ENCODE data around the gene DNAH7. TPM values are rescaled to one million over a fixed set of nuclear protein-coding genes. Genes with fewer than 3 reads are reported as not detected.
"Not testable (repeated sequence)": the region's sequence is repeated elsewhere in the genome, so short reads cannot be mapped to it uniquely, and the experiment has no call there.

DNAH7 gene
- polyA plus RNA-seq, 1 donor (not counting 4 experiments of a cell fraction or from before 2014, with no cell fraction given) = 0.17 TPM

GRCh38 chr2:195694553-195694952 is 374.1 kb downstream of the DNAH7 start:
- no peaks in the 10 kb centered on the region for H4K20me1 ChIP-seq (ENCODE audit: control insufficient read depth, extremely low read depth, insufficient read depth, low read length)
- no peaks in the 10 kb centered on the region for H3K9me3 ChIP-seq (ENCODE audit: control insufficient read depth, low read depth, low read length)
- H3K79me2 ChIP-seq (ENCODE audit: control insufficient read depth, insufficient read depth, low read length) = peaks cover 2% of the 10 kb centered on the region
- no peaks in the 10 kb centered on the region for H3K36me3 ChIP-seq (ENCODE audit: control insufficient read depth in 2 of 2, extremely low read depth in 1 of 2, insufficient read depth in 2 of 2, low read length in 2 of 2)
- H3K4me3 ChIP-seq (ENCODE audit: control insufficient read depth in 2 of 3, extremely low read depth in 1 of 3, insufficient read depth in 2 of 3, low read depth in 1 of 3, low read length in 3 of 3) = no peak overlapping the region
- DNase-seq (ENCODE audit: low read depth, low spot score) = no peak
- no peak overlapping the region for H3K4me2 ChIP-seq (ENCODE audit: control insufficient read depth, extremely low read depth, insufficient read depth, low read depth, low read length)
- no peaks in the 10 kb centered on the region for H3K4me1 ChIP-seq (ENCODE audit: control insufficient read depth, extremely low read depth, insufficient read depth, low read length)
- FAIRE-seq = no peak
- dilution Hi-C loops (cut with MboI; ENCODE audit: extremely low pct_ligation_motif_present, low sequenced_read_pairs) = no loop called here
- no peak overlapping the region for H2AFZ ChIP-seq (ENCODE audit: control insufficient read depth, low read length)
- no peaks in the 10 kb centered on the region for H3K9me1 ChIP-seq (ENCODE audit: control insufficient read depth, extremely low read depth, insufficient read depth, low read length)
- no peak overlapping the region for H3K27ac ChIP-seq (ENCODE audit: control insufficient read depth, insufficient read depth, low read length)
- TF ChIP-seq CTCF (optimal IDR thresholded peaks at IDR 0.05 in 1 of 3, IDR thresholded peaks at IDR 0.05 in 1 of 3, conservative IDR thresholded peaks at IDR 0.05 in 1 of 3; ENCODE audit: extremely low read depth in 1 of 3, insufficient read depth in 2 of 3, low read length in 3 of 3) = no peak
- TF ChIP-seq EZH2 (IDR thresholded peaks at IDR 0.05; ENCODE audit: low read length) = no peak
- no peaks in the 10 kb centered on the region for H3K27me3 ChIP-seq (ENCODE audit: control insufficient read depth, extremely low read depth, insufficient read depth, low read length)
- no peak overlapping the region for H3K9ac ChIP-seq (ENCODE audit: control insufficient read depth, extremely low read depth, insufficient read depth, low read length)

GRCh38 chr2:195692531-195692930 is 376.1 kb downstream of the DNAH7 start:
- H3K27ac ChIP-seq (ENCODE audit: control insufficient read depth, insufficient read depth, low read length); dilution Hi-C loops (cut with MboI; ENCODE audit: extremely low pct_ligation_motif_present, low sequenced_read_pairs); H3K79me2 ChIP-seq (ENCODE audit: control insufficient read depth, insufficient read depth, low read length); H3K27me3 ChIP-seq (ENCODE audit: control insufficient read depth, extremely low read depth, insufficient read depth, low read length); H3K9me1 ChIP-seq (ENCODE audit: control insufficient read depth, extremely low read depth, insufficient read depth, low read length); H3K4me3 ChIP-seq (ENCODE audit: control insufficient read depth in 2 of 3, extremely low read depth in 1 of 3, insufficient read depth in 2 of 3, low read depth in 1 of 3, low read length in 3 of 3); H2AFZ ChIP-seq (ENCODE audit: control insufficient read depth, low read length); H3K4me1 ChIP-seq (ENCODE audit: control insufficient read depth, extremely low read depth, insufficient read depth, low read length); H3K36me3 ChIP-seq (ENCODE audit: control insufficient read depth in 2 of 2, extremely low read depth in 1 of 2, insufficient read depth in 2 of 2, low read length in 2 of 2); FAIRE-seq; DNase-seq (ENCODE audit: low read depth, low spot score); H3K9ac ChIP-seq (ENCODE audit: control insufficient read depth, extremely low read depth, insufficient read depth, low read length); H3K9me3 ChIP-seq (ENCODE audit: control insufficient read depth, low read depth, low read length); H4K20me1 ChIP-seq (ENCODE audit: control insufficient read depth, extremely low read depth, insufficient read depth, low read length); H3K4me2 ChIP-seq (ENCODE audit: control insufficient read depth, extremely low read depth, insufficient read depth, low read depth, low read length): not testable (repeated sequence)

Other genes with a start within 250 kb of the DNAH7 start
- gene STK17B, start 102.7 kb upstream of the DNAH7 start, polyA plus RNA-seq = 4.8 to 11.0 TPM (median 7.7 TPM) in 3 replicates